ENCODE data around the gene PRM3. TPM values are rescaled to one million over a fixed set of nuclear protein-coding genes. Genes with fewer than 3 reads are reported as not detected.

Gene PRM3
- polyA plus RNA-seq, 1 donor (not counting 4 experiments of a cell fraction or from before 2014, with no cell fraction given): not detected

GRCh38 chr16:11270602-11271162 is 2.7 kb downstream of the PRM3 start:
- Histone ChIP-seq H2AFZ (ENCODE audit: control insufficient read depth, low read length) (no peak overlapping the region), H4K20me1 (ENCODE audit: control insufficient read depth, extremely low read depth, insufficient read depth, low read length) (no peaks in the 10 kb centered on the region), H3K79me2 (ENCODE audit: control insufficient read depth, insufficient read depth, low read length) (no peaks in the 10 kb centered on the region), H3K4me3 (ENCODE audit: control insufficient read depth in 2 of 3, extremely low read depth in 1 of 3, insufficient read depth in 2 of 3, low read depth in 1 of 3, low read length in 3 of 3) (no peak overlapping the region), H3K9me3 (ENCODE audit: control insufficient read depth, low read depth, low read length) (no peaks in the 10 kb centered on the region), H3K4me2 (ENCODE audit: control insufficient read depth, extremely low read depth, insufficient read depth, low read depth, low read length) (no peak overlapping the region), H3K9me1 (ENCODE audit: control insufficient read depth, extremely low read depth, insufficient read depth, low read length) (no peaks in the 10 kb centered on the region), H3K9ac (ENCODE audit: control insufficient read depth, extremely low read depth, insufficient read depth, low read length) (no peak overlapping the region), H3K36me3 (ENCODE audit: control insufficient read depth in 2 of 2, extremely low read depth in 1 of 2, insufficient read depth in 2 of 2, low read length in 2 of 2) (no peaks in the 10 kb centered on the region), H3K4me1 (ENCODE audit: control insufficient read depth, extremely low read depth, insufficient read depth, low read length) (peaks cover 5% of the 10 kb centered on the region), H3K27me3 (ENCODE audit: control insufficient read depth, extremely low read depth, insufficient read depth, low read length) (no peaks in the 10 kb centered on the region), H3K27ac (ENCODE audit: control insufficient read depth, insufficient read depth, low read length) (no peak overlapping the region)
- TF ChIP-seq EZH2 (IDR thresholded peaks at IDR 0.05; ENCODE audit: low read length) (no peak), CTCF (optimal IDR thresholded peaks at IDR 0.05 in 1 of 3, IDR thresholded peaks at IDR 0.05 in 1 of 3, conservative IDR thresholded peaks at IDR 0.05 in 1 of 3; ENCODE audit: extremely low read depth in 1 of 3, insufficient read depth in 2 of 3, low read length in 3 of 3) (no peak)
- FAIRE-seq: no peak
- dilution Hi-C loops (cut with MboI; ENCODE audit: extremely low pct_ligation_motif_present, low sequenced_read_pairs): no loop called here
- DNase-seq (ENCODE audit: low read depth, low spot score): no peak

GRCh38 chr16:11268921-11269375 is 4.5 kb downstream of the PRM3 start, which contains the start of gene TNP2:
TNP2 (minus strand) TSS chr16:11269325; CDS start chr16:11269262, 63 bp downstream.
- Histone ChIP-seq H3K4me2 (ENCODE audit: control insufficient read depth, extremely low read depth, insufficient read depth, low read depth, low read length) (no peak within 1 kb of the TSS), H3K27ac (ENCODE audit: control insufficient read depth, insufficient read depth, low read length) (no peak within 1 kb of the TSS), H3K4me1 (ENCODE audit: control insufficient read depth, extremely low read depth, insufficient read depth, low read length) (peaks cover 5% of the 10 kb centered on the region), H3K9me3 (ENCODE audit: control insufficient read depth, low read depth, low read length) (no peaks in the 10 kb centered on the region), H3K36me3 (ENCODE audit: control insufficient read depth in 2 of 2, extremely low read depth in 1 of 2, insufficient read depth in 2 of 2, low read length in 2 of 2) (no peaks in the 10 kb centered on the region), H3K79me2 (ENCODE audit: control insufficient read depth, insufficient read depth, low read length) (no peaks in the 10 kb centered on the region), H3K9ac (ENCODE audit: control insufficient read depth, extremely low read depth, insufficient read depth, low read length) (no peak within 1 kb of the TSS), H3K9me1 (ENCODE audit: control insufficient read depth, extremely low read depth, insufficient read depth, low read length) (no peaks in the 10 kb centered on the region), H3K27me3 (ENCODE audit: control insufficient read depth, extremely low read depth, insufficient read depth, low read length) (no peaks in the 10 kb centered on the region), H3K4me3 (ENCODE audit: control insufficient read depth in 2 of 3, extremely low read depth in 1 of 3, insufficient read depth in 2 of 3, low read depth in 1 of 3, low read length in 3 of 3) (no peak within 1 kb of the TSS), H2AFZ (ENCODE audit: control insufficient read depth, low read length) (no peak within 1 kb of the TSS), H4K20me1 (ENCODE audit: control insufficient read depth, extremely low read depth, insufficient read depth, low read length) (no peaks in the 10 kb centered on the region)
- dilution Hi-C loops (cut with MboI; ENCODE audit: extremely low pct_ligation_motif_present, low sequenced_read_pairs): no loop called here
- FAIRE-seq: no peak
- no peak for DNase-seq (ENCODE audit: low read depth, low spot score)
- TF ChIP-seq EZH2 (IDR thresholded peaks at IDR 0.05; ENCODE audit: low read length): no peak
- TF ChIP-seq CTCF (optimal IDR thresholded peaks at IDR 0.05 in 1 of 3, IDR thresholded peaks at IDR 0.05 in 1 of 3, conservative IDR thresholded peaks at IDR 0.05 in 1 of 3; ENCODE audit: extremely low read depth in 1 of 3, insufficient read depth in 2 of 3, low read length in 3 of 3): no peak

All from keratinocyte (primary cell).